Testis (tissue), 3 donors: ENCODE data around the gene ADAMTSL2. TPM values are rescaled to one million over a fixed set of nuclear protein-coding genes. Genes with fewer than 3 reads are reported as not detected.

Experiments
- DNase-seq: peaks from one replicate; pipeline ENCODE4 v3.0.0-alpha.2; 2019
- H3K27ac ChIP-seq, 2 donors: fragments of 200-600 bp; sonication (generic); one replicate each; pipeline ENCODE4 v1.5.1; 2019
- H3K27me3 ChIP-seq: fragments of 200-600 bp; sonication (generic); one replicate; pipeline ENCODE4 v1.5.1; 2019
- H3K36me3 ChIP-seq: fragments of 200-600 bp; sonication (generic); one replicate; pipeline ENCODE4 v1.5.1; 2017; ENCODE audit warnings: low read depth; ENCODE audit errors: missing control alignments
- H3K4me1 ChIP-seq: fragments of 200-600 bp; sonication (generic); one replicate; pipeline ENCODE4 v1.5.1; 2019
- H3K4me3 ChIP-seq, 2 donors: fragments of 200-600 bp; sonication (generic); one replicate each; pipeline ENCODE4 v1.5.1; 2017 to 2019
- H3K9me3 ChIP-seq: fragments of 200-600 bp; sonication (generic); one replicate; pipeline ENCODE4 v1.5.1; 2017
- POLR2A ChIP-seq: fragments of 450-650 bp; IDR thresholded peaks from one replicate; pipeline ENCODE4 v1.6.1; 2017; ENCODE audit warnings: antibody characterized with exemption, mild to moderate bottlenecking, moderate library complexity
- WGBS, 2 donors: methylation state at CpG; one replicate each; pipeline ENCODE4 v1.1.5; 2018; 5-methylcytosine and 5-hydroxymethylcytosine counted together
- intact Hi-C: fragments of 100-400 bp; cut with DNase I; formaldehyde crosslinking; loops from one replicate; pipeline ENCODE4 v1.15.1; 2023; ENCODE audit warnings: low total_unique reads
- polyA plus RNA-seq: library from polyadenylated mRNA; stranded (reverse); fragments of 350-450 nt; fragmentation: Illumina TruSeq; extraction: RNeasy Lipid Tissue Mini Kit (QIAGEN cat#74804); gene quantifications from one replicate; pipeline ENCODE4 v1.2.3, GENCODE V29; 2014; ENCODE audit warnings: low read depth, low replicate concordance; ENCODE audit not compliant: insufficient read depth
- total RNA-seq, 2 donors: library from RNA; depleted of rRNA; stranded (reverse); fragments of >200 nt; gene quantifications; one replicate each; pipeline ENCODE4 v1.2.3, GENCODE V29; 2016
- TF ChIP-seq, protein P1 (sequence below), 3 experiments: fragments of 450-650 bp in 2 of 3; fragments of 200-600 bp in 1 of 3; sonication (generic) in 1 of 3; IDR thresholded peaks; one replicate each; pipeline ENCODE4 v1.5.1; 2016 to 2019; ENCODE audit warnings: antibody characterized with exemption in 3 of 3, mild to moderate bottlenecking in 2 of 3, moderate library complexity in 1 of 3

The ADAMTSL2 gene
- total and polyA plus RNA-seq, 3 donors from 2014 or later, result 3.8 to 11.1 (median 9.4) TPM

DNA sequence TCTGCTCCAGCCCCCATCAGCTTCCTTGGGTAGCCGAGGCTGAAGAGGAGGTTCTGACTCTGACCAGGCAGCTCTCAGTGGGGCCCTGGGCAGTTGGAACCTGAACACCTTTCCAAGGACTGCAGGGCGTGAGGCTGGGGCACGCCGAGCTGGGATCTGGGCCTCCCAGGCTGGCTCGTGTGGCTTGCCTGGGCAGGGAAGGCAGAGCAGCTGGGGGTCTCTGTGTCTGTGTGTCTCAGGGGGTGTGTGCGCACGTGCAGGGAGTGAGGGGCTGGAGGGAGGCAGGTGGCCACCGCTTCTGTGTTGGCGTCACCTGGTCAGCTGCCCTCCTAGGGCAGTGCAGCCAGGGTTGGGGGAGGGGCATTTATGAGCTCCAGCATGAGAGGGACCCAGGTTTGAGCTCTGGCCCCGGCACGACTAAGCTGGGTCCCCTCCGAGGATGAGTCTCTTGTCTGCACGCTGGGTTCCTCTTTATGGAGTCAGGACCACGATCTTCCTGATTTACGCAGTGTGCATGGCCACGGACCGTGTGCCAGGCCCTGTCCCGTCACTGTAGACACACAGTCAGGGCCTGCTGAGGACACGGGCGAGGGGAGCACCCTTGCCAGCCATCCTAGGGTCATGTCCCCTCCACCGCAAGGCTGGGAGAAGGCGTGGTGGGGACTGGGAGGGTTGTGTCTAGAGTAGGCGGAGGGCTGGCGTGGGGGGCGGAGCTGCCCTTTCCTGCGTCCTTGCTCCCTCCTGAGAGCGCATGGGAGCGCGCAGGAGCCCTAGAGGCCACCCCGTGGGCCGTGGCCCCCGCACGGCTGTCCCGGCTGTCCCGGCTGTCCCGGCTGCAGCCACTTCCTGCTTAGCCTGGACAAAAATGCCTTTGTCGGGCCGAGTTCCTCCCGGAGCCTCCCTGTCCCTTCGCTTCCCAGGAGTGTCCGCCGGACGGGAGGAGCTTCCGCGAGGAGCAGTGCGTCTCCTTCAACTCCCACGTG lies 4.6 kb downstream of the ADAMTSL2 start:
- Histone ChIP-seq H3K9me3 (no peaks in the 10 kb centered on the region), H3K27ac (no peak overlapping the region), H3K4me1 (peaks cover 28% of the 10 kb centered on the region), H3K4me3 (no peak overlapping the region), H3K27me3 (no peaks in the 10 kb centered on the region), H3K36me3 (no peaks in the 10 kb centered on the region)
- peak; percentile 56 for DNase-seq
- WGBS, 2 donors, result 56 to 80% methylated on average over 5 to 40 of the region's 47 CpGs
- no peak for TF ChIP-seq POLR2A
- TF ChIP-seq, protein P1, sequence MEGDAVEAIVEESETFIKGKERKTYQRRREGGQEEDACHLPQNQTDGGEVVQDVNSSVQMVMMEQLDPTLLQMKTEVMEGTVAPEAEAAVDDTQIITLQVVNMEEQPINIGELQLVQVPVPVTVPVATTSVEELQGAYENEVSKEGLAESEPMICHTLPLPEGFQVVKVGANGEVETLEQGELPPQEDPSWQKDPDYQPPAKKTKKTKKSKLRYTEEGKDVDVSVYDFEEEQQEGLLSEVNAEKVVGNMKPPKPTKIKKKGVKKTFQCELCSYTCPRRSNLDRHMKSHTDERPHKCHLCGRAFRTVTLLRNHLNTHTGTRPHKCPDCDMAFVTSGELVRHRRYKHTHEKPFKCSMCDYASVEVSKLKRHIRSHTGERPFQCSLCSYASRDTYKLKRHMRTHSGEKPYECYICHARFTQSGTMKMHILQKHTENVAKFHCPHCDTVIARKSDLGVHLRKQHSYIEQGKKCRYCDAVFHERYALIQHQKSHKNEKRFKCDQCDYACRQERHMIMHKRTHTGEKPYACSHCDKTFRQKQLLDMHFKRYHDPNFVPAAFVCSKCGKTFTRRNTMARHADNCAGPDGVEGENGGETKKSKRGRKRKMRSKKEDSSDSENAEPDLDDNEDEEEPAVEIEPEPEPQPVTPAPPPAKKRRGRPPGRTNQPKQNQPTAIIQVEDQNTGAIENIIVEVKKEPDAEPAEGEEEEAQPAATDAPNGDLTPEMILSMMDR (IDR thresholded peaks at IDR 0.05), result no peak
- intact Hi-C loops, result loop anchor here (10.0 kb wide), 1 partner anchor 196 kb away; the partner anchor contains the start of gene SARDH

GRCh38 chr9:133539991-133540697 lies 5.6 kb downstream of the ADAMTSL2 start:
- intact Hi-C loops, result loop anchor here (10.0 kb wide), 1 partner anchor 195 kb away; the partner anchor contains the start of gene SARDH

GRCh38 chr9:133540698-133541025 lies 6.2 kb downstream of the ADAMTSL2 start:
- Histone ChIP-seq H3K9me3 (no peaks in the 10 kb centered on the region), H3K27ac (no peak overlapping the region), H3K4me3 (no peak overlapping the region), H3K4me1 (peaks cover 19% of the 10 kb centered on the region), H3K36me3 (no peaks in the 10 kb centered on the region), H3K27me3 (no peaks in the 10 kb centered on the region)
- no peak for TF ChIP-seq POLR2A
- TF ChIP-seq, protein P1 (IDR thresholded peaks at IDR 0.05), result no peak
- intact Hi-C loops, result no loop called here
- DNase-seq, result no peak
- 70 to 92% methylated on average over 15 of the region's 18 CpGs for WGBS, 2 donors

More at GRCh38 chr9:133539991-133540697, 5.6 kb downstream of the ADAMTSL2 start:
- peaks cover 18% of the 10 kb centered on the region for H3K4me1 ChIP-seq
- no peak for DNase-seq
- no peak overlapping the region for H3K4me3 ChIP-seq
- H3K36me3 ChIP-seq, result no peaks in the 10 kb centered on the region
- H3K9me3 ChIP-seq, result no peaks in the 10 kb centered on the region
- 77 to 86% methylated on average over 10 to 22 of the region's 22 CpGs for WGBS, 2 donors
- no peaks in the 10 kb centered on the region for H3K27me3 ChIP-seq
- TF ChIP-seq, protein P1 (IDR thresholded peaks at IDR 0.05), result no peak
- no peak for TF ChIP-seq POLR2A
- no peak overlapping the region for H3K27ac ChIP-seq

GRCh38 chr9:133542002-133542401 lies 7.5 kb downstream of the ADAMTSL2 start:
- TF ChIP-seq, protein P1 (IDR thresholded peaks at IDR 0.05), result no peak
- no peak for TF ChIP-seq POLR2A
- intact Hi-C loops, result no loop called here
- Histone ChIP-seq H3K4me1 (peaks cover 20% of the 10 kb centered on the region), H3K9me3 (no peaks in the 10 kb centered on the region), H3K4me3 (no peak overlapping the region), H3K27me3 (no peaks in the 10 kb centered on the region), H3K27ac (no peak overlapping the region), H3K36me3 (no peaks in the 10 kb centered on the region)
- no peak for DNase-seq
- 92% methylated on average over 10 to 13 of the region's 13 CpGs for WGBS, 2 donors
